NT2/D1 (cell line): ENCODE data around the gene SYK.

Experiments
- DNase-seq: peaks from one replicate; pipeline ENCODE4 v3.0.0-alpha.2; 2011; ENCODE audit warnings: low read depth, low spot score
- H3K27me3 ChIP-seq: 2 replicates; pipeline ENCODE4 v1.6.0; 2011; ENCODE audit warnings: mild to moderate bottlenecking; ENCODE audit not compliant: insufficient read length, insufficient read depth
- H3K36me3 ChIP-seq: 2 replicates; pipeline ENCODE4 v1.6.1; 2011; ENCODE audit warnings: mild to moderate bottlenecking, low read length, mixed read lengths; ENCODE audit not compliant: insufficient read depth, insufficient read length
- H3K4me1 ChIP-seq: 2 replicates; pipeline ENCODE4 v1.5.1; 2011; ENCODE audit not compliant: insufficient read depth, insufficient read length
- H3K4me3 ChIP-seq: 2 replicates; pipeline ENCODE4 v1.5.1; 2011; ENCODE audit warnings: low read depth; ENCODE audit not compliant: insufficient read length
- H3K9ac ChIP-seq: 2 replicates; pipeline ENCODE4 v1.6.0; 2011; ENCODE audit warnings: low read depth; ENCODE audit not compliant: insufficient read length
- H3K9me3 ChIP-seq: 2 replicates; pipeline ENCODE4 v1.5.1; 2011; ENCODE audit warnings: mild to moderate bottlenecking, low read length; ENCODE audit not compliant: insufficient read depth
- SUZ12 ChIP-seq: IDR thresholded peaks from 2 replicates; pipeline ENCODE4 v1.6.1; 2011; ENCODE audit not compliant: insufficient read length, insufficient read depth; ENCODE audit errors: extremely low read depth
- YY1 ChIP-seq: IDR thresholded peaks from 2 replicates; pipeline ENCODE4 v1.6.1; 2011; ENCODE audit not compliant: insufficient read length, insufficient read depth
- ZNF274 ChIP-seq: IDR thresholded peaks from 2 replicates; pipeline ENCODE4 v1.6.1; 2011; ENCODE audit warnings: mild to moderate bottlenecking, low read depth, low read length

Gene SYK

GRCh38 chr9:90808890-90809685 lies 7.5 kb downstream of the SYK start:
- no peak overlapping the region for H3K4me3 ChIP-seq
- H3K27me3 ChIP-seq, result peaks cover 4% of the 10 kb centered on the region
- no peaks in the 10 kb centered on the region for H3K36me3 ChIP-seq
- no peaks in the 10 kb centered on the region for H3K9me3 ChIP-seq
- DNase-seq, result no peak
- no peaks in the 10 kb centered on the region for H3K4me1 ChIP-seq
- no peak overlapping the region for H3K9ac ChIP-seq
- no peak for TF ChIP-seq YY1
- no peak for TF ChIP-seq SUZ12
- no peak for TF ChIP-seq ZNF274

DNA sequence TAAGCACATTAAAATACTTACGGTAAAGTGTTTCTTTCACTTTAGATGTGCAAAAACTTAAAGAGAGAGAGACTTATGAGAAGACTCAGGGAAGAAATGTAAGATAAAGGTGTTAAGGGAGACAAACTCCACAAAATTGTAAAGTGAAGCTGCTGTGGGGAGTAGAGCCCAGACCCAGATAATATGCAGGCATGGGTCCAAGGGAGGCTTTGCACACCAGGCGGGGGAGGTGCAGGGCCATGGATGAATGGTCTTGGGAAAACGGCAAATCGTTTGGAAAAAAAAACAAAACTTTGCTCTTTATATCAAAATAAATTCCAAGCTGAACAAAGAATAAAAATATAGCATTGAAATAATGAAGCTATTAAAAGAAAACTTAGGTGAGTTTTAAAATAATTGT lies 9.1 kb downstream of the SYK start:
- no peak for DNase-seq
- H3K4me1 ChIP-seq, result no peaks in the 10 kb centered on the region
- TF ChIP-seq ZNF274 (no peak), YY1 (no peak), SUZ12 (no peak)
- H3K4me3 ChIP-seq, result no peak overlapping the region
- no peaks in the 10 kb centered on the region for H3K9me3 ChIP-seq
- no peaks in the 10 kb centered on the region for H3K27me3 ChIP-seq
- H3K9ac ChIP-seq, result no peak overlapping the region
- H3K36me3 ChIP-seq, result no peaks in the 10 kb centered on the region

DNA sequence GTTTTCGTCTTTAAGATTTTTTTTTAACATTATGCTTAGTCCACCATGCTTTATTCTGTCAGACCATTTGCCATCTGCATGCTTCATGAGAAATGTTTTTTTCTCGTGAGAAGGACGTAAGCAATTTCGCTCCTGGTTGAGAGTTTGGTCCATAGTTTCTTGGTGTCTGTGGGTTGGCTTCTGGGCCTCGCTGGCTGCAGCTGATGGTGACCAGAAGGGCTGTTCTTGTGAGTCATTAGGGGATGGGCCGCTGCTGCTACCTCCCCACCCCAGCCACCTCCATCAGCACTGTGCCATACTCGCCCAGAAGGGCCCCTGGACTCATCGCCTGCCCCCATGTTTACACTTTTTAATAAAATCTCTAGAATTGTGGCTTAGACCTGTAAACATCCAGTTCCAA lies 11.4 kb downstream of the SYK start:
- Histone ChIP-seq H3K4me3 (no peak overlapping the region), H3K4me1 (peaks cover 3% of the 10 kb centered on the region), H3K36me3 (no peaks in the 10 kb centered on the region), H3K9me3 (no peaks in the 10 kb centered on the region), H3K9ac (no peak overlapping the region), H3K27me3 (no peaks in the 10 kb centered on the region)
- TF ChIP-seq ZNF274, result no peak
- TF ChIP-seq YY1, result no peak
- no peak for TF ChIP-seq SUZ12
- DNase-seq, result no peak

GRCh38 chr9:90813523-90813922 lies 11.9 kb downstream of the SYK start:
- Histone ChIP-seq H3K9ac (no peak overlapping the region), H3K27me3 (no peaks in the 10 kb centered on the region)
- no peak for TF ChIP-seq SUZ12
- no peak for TF ChIP-seq YY1
- no peak for TF ChIP-seq ZNF274

GRCh38 chr9:90814355-90814754 lies 12.7 kb downstream of the SYK start:
- no peak overlapping the region for H3K4me3 ChIP-seq
- H3K4me1 ChIP-seq, result peaks cover 3% of the 10 kb centered on the region
- no peak for DNase-seq
- H3K36me3 ChIP-seq, result no peaks in the 10 kb centered on the region
- no peaks in the 10 kb centered on the region for H3K9me3 ChIP-seq
- TF ChIP-seq YY1 (no peak), ZNF274 (no peak), SUZ12 (no peak)
- no peak overlapping the region for H3K9ac ChIP-seq
- no peaks in the 10 kb centered on the region for H3K27me3 ChIP-seq

More at GRCh38 chr9:90813523-90813922, 11.9 kb downstream of the SYK start:
- H3K36me3 ChIP-seq, result no peaks in the 10 kb centered on the region
- H3K4me3 ChIP-seq, result no peak overlapping the region
- H3K4me1 ChIP-seq, result peaks cover 3% of the 10 kb centered on the region
- DNase-seq, result no peak
- H3K9me3 ChIP-seq, result no peaks in the 10 kb centered on the region

DNA sequence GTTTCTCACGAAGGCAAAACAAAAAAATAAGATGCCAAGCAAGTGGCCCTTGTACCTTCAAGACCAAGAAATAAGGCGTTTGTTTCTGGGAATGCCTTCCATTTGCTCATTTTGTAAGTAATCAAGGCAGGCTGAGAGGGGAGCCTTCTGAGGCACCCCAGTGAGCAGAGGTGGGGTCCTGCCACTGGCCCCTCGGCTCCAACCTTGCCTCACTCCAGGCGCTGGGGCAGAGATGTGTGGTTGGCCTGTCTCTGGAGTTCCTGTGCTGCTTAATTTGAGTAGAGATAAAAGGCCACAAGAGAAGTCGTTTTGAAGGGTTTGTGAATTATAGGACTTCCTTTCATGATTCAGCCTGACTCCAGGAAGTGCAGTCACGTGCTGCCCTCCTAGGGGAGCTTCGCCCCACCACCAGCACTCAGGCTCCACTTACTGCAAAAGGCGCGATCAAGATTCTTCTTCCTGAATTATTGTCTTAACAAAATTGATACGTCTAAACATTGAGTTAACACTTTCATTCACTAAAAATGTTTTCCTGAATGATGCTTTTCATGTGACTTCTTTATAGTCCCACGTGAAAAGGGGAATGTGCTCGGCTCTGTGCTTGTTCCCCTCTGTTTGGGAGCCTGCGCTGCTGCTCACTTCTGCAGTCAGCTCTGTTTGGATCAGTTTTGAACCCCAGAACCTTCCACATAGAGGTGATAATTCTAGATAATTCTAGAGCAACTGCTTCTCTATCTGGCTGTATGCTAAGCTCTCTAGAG lies 13.7 kb downstream of the SYK start:
- TF ChIP-seq SUZ12 (no peak), YY1 (no peak), ZNF274 (no peak)
- H3K4me1 ChIP-seq, result peaks cover 3% of the 10 kb centered on the region
- H3K9ac ChIP-seq, result no peak overlapping the region
- H3K27me3 ChIP-seq, result no peaks in the 10 kb centered on the region
- H3K4me3 ChIP-seq, result no peak overlapping the region
- no peaks in the 10 kb centered on the region for H3K36me3 ChIP-seq
- peaks cover 6% of the 10 kb centered on the region; the same call in 1 of the 2 replicates for H3K9me3 ChIP-seq
- no peak for DNase-seq

- Histone ChIP-seq H3K27me3 (no peaks in the 10 kb centered on the region), H3K36me3 (no peaks in the 10 kb centered on the region), H3K9ac (no peak overlapping the region), H3K4me3 (no peak overlapping the region), H3K9me3 (peaks cover 10% of the 10 kb centered on the region; the same call in 1 of the 2 replicates), H3K4me1 (peaks cover 3% of the 10 kb centered on the region)
- DNase-seq, result no peak
- TF ChIP-seq SUZ12 (no peak), ZNF274 (no peak), YY1 (no peak)
Observed at GRCh38 chr9:90815944-90816357, 14.3 kb downstream of the SYK start.
